Sigmoid colon (tissue), 7 donors: ENCODE results near the gene CNN2. TPM values are rescaled to one million over a fixed set of nuclear protein-coding genes. Genes with fewer than 3 reads are reported as not detected.

Experiments used
- DNase-seq: peaks from one replicate; pipeline ENCODE4 v3.0.0-alpha.2; 2019
- H3K27ac ChIP-seq, 4 donors: fragments of 200-600 bp; sonication (generic); one replicate each; pipeline ENCODE4 v1.5.1; 2016 to 2019; ENCODE audit warnings: mild to moderate bottlenecking in 1 of 4
- H3K27me3 ChIP-seq, 3 donors: fragments of 200-600 bp; sonication (generic); one replicate each; pipeline ENCODE4 v1.5.1; 2019; ENCODE audit warnings: mild to moderate bottlenecking in 1 of 3
- H3K36me3 ChIP-seq, 4 donors: fragments of 200-600 bp; sonication (generic); one replicate each; pipeline ENCODE4 v1.5.1; 2016 to 2019
- H3K4me1 ChIP-seq, 4 donors: fragments of 200-600 bp; sonication (generic); one replicate each; pipeline ENCODE4 v1.5.1; 2017 to 2019
- H3K4me3 ChIP-seq, 4 donors: fragments of 200-600 bp; sonication (generic); one replicate each; pipeline ENCODE4 v1.5.1; 2017 to 2019; ENCODE audit warnings: mild to moderate bottlenecking in 2 of 4, moderate library complexity in 1 of 4
- H3K9me3 ChIP-seq, 4 donors: fragments of 200-600 bp in 3 of 4; sonication (generic) in 3 of 4; one replicate each; pipeline versions ENCODE4 v1.5.1 to v1.6.1; 2013 to 2019
- CTCF ChIP-seq, 4 experiments: fragments of 450-650 bp in 3 of 4; fragments of 200-600 bp in 1 of 4; IDR thresholded peaks; one replicate each; pipeline ENCODE4 v1.5.1; 2016 to 2019; ENCODE audit warnings: antibody characterized with exemption in 4 of 4, mild to moderate bottlenecking in 3 of 4, moderate library complexity in 2 of 4
- EP300 ChIP-seq, 4 donors: sonication (generic); formaldehyde crosslinking; IDR thresholded peaks; one replicate each; pipeline ENCODE4 v1.6.1; 2017; ENCODE audit warnings: antibody characterized with exemption in 4 of 4
- POLR2A ChIP-seq, 2 donors: fragments of 450-650 bp; IDR thresholded peaks; one replicate each; pipeline ENCODE4 v1.6.1; 2016; ENCODE audit warnings: antibody characterized with exemption in 2 of 2, mild to moderate bottlenecking in 2 of 2, moderate library complexity in 2 of 2
- POLR2AphosphoS5 ChIP-seq, 4 donors: sonication (generic); formaldehyde crosslinking; IDR thresholded peaks; one replicate each; pipeline ENCODE4 v1.6.1; 2017; ENCODE audit warnings: antibody characterized with exemption in 4 of 4
- WGBS, 2 donors: extraction: QIAGEN DNeasy Blood & Tissue Kit; methylation state at CpG; one replicate each; pipeline ENCODE4 v1.1.7; 2013; 5-methylcytosine and 5-hydroxymethylcytosine counted together
- intact Hi-C: fragments of 100-400 bp; cut with DNase I; formaldehyde crosslinking; loops from one replicate; pipeline ENCODE4 v1.15.1; 2023
- polyA plus RNA-seq, 3 donors: library from polyadenylated mRNA; stranded (reverse); fragments of 200-250 nt; gene quantifications; one replicate each; pipeline ENCODE4 v1.2.3, GENCODE V29; 2013
- total RNA-seq, 4 donors: library from RNA; depleted of rRNA; stranded (reverse); fragments of >200 nt; gene quantifications; one replicate each; pipeline ENCODE4 v1.1.0, GENCODE V29; 2016
- donor health status: healthy with polysubstance abuse.
- donor health status: Bipolar disorder and iron deficiency.
- donor health status: healthy.

The CNN2 gene
- total and polyA plus RNA-seq, 7 donors = 25.5 to 115 (median 48.0) TPM

GRCh38 chr19:1045247-1045603 is 18.8 kb downstream of the CNN2 start:
- no peak overlapping the region for H3K27ac ChIP-seq
- intact Hi-C loops = no loop called here
- no peaks in the 10 kb centered on the region for H3K9me3 ChIP-seq
- 54 to 77% methylated on average over 10 of the region's 10 CpGs for WGBS, 2 donors
- H3K4me3 ChIP-seq = no peak overlapping the region
- H3K4me1 ChIP-seq = peaks cover 0 to 20% (median 18%) of the 10 kb centered on the region in 4 donors
- peaks cover 0 to 20% (median 10%) of the 10 kb centered on the region in 3 donors for H3K27me3 ChIP-seq
- H3K36me3 ChIP-seq = no peaks in the 10 kb centered on the region
- TF ChIP-seq POLR2AphosphoS5 (IDR thresholded peaks at IDR 0.05) = no peak
- no peak for TF ChIP-seq POLR2A (IDR thresholded peaks at IDR 0.05)
- no peak for TF ChIP-seq EP300 (IDR thresholded peaks at IDR 0.05)
- no peak for TF ChIP-seq CTCF (IDR thresholded peaks at IDR 0.05)
- DNase-seq = no peak

GRCh38 chr19:1046117-1046626 is 19.8 kb downstream of the CNN2 start:
- WGBS, 2 donors = 91% methylated on average over 33 of the region's 33 CpGs
- H3K27ac ChIP-seq = no peak overlapping the region
- TF ChIP-seq CTCF (IDR thresholded peaks at IDR 0.05) (no peak), POLR2AphosphoS5 (IDR thresholded peaks at IDR 0.05) (no peak), EP300 (IDR thresholded peaks at IDR 0.05) (no peak)
- intact Hi-C loops = no loop called here
- no peaks in the 10 kb centered on the region for H3K9me3 ChIP-seq
- no peaks in the 10 kb centered on the region for H3K36me3 ChIP-seq
- peaks cover 0 to 18% (median 10%) of the 10 kb centered on the region in 3 donors for H3K27me3 ChIP-seq
- H3K4me3 ChIP-seq = no peak overlapping the region
- H3K4me1 ChIP-seq = peaks cover 0 to 10% (median 9%) of the 10 kb centered on the region in 4 donors
- DNase-seq = no peak

- H3K27ac ChIP-seq = no peak overlapping the region
- no peak for TF ChIP-seq EP300 (IDR thresholded peaks at IDR 0.05)
- TF ChIP-seq POLR2A (IDR thresholded peaks at IDR 0.05) = no peak
- TF ChIP-seq CTCF (IDR thresholded peaks at IDR 0.05) = no peak
- no peak for TF ChIP-seq POLR2AphosphoS5 (IDR thresholded peaks at IDR 0.05)
- no peaks in the 10 kb centered on the region for H3K9me3 ChIP-seq
- no peak for DNase-seq
- no peaks in the 10 kb centered on the region for H3K36me3 ChIP-seq
- peaks cover 0 to 1% (median under 1%) of the 10 kb centered on the region in 4 donors for H3K4me1 ChIP-seq
- 85 to 90% methylated on average over 77 of the region's 77 CpGs for WGBS, 2 donors
- peaks cover 0 to 10% (median 9%) of the 10 kb centered on the region in 3 donors for H3K27me3 ChIP-seq
- no peak overlapping the region for H3K4me3 ChIP-seq
- intact Hi-C loops = no loop called here
These were observed 20.7 kb downstream of the CNN2 start for GRCh38 chr19:1046836-1047695.

GRCh38 chr19:1047696-1048147 is 21.3 kb downstream of the CNN2 start:
- intact Hi-C loops = no loop called here
- no peak for DNase-seq
- Histone ChIP-seq H3K36me3 (no peaks in the 10 kb centered on the region), H3K4me1 (no peaks in the 10 kb centered on the region), H3K9me3 (no peaks in the 10 kb centered on the region), H3K4me3 (no peak overlapping the region), H3K27me3 (peaks cover 0 to 5% (median 3%) of the 10 kb centered on the region in 3 donors), H3K27ac (no peak overlapping the region)
- 48 to 85% methylated on average over 20 of the region's 20 CpGs for WGBS, 2 donors
- TF ChIP-seq EP300 (IDR thresholded peaks at IDR 0.05) = no peak
- no peak for TF ChIP-seq CTCF (IDR thresholded peaks at IDR 0.05)
- TF ChIP-seq POLR2AphosphoS5 (IDR thresholded peaks at IDR 0.05) = no peak
- no peak for TF ChIP-seq POLR2A (IDR thresholded peaks at IDR 0.05)
